Calu3 (cell line): ENCODE data around the gene DNMT3B. TPM values are rescaled to one million over a fixed set of nuclear protein-coding genes. Genes with fewer than 3 reads are reported as not detected.

Experiments
- BruUV-seq: library from RNA; stranded (reverse); fragments of 400-500 nt; replicated peaks from 2 replicates; lab custom pipeline; 2021; lab: Mats Ljungman, UMichigan
- CTCF ChIA-PET: fragments of 300-600 bp; sonication (Branson Sonifier 250); formaldehyde crosslinking; loops from one replicate; lab custom pipeline; 2022; ENCODE audit warnings: antibody characterized with exemption; lab: Charles Lee
- DNase-seq: peaks from one replicate; pipeline ENCODE4 v3.0.0; 2022
- H3K27ac Mint-ChIP-seq: one replicate; pipeline ENCODE4 v1.8.0; 2022; ENCODE audit warnings: mixed read lengths; ENCODE audit not compliant: unreplicated experiment
- H3K27me3 Mint-ChIP-seq: one replicate; pipeline ENCODE4 v1.8.0; 2022; ENCODE audit warnings: mixed read lengths; ENCODE audit not compliant: unreplicated experiment
- H3K36me3 Mint-ChIP-seq: one replicate; pipeline ENCODE4 v1.8.0; 2022; ENCODE audit warnings: mild to moderate bottlenecking, moderate library complexity, mixed read lengths; ENCODE audit not compliant: insufficient read depth, unreplicated experiment
- H3K4me1 Mint-ChIP-seq: one replicate; pipeline ENCODE4 v1.8.0; 2022; ENCODE audit warnings: mild to moderate bottlenecking, low read depth, mixed read lengths; ENCODE audit not compliant: unreplicated experiment
- H3K4me3 Mint-ChIP-seq: one replicate; pipeline ENCODE4 v1.8.0; 2022; ENCODE audit warnings: mild to moderate bottlenecking, low read depth, moderate library complexity, mixed read lengths; ENCODE audit not compliant: unreplicated experiment
- H3K9me3 Mint-ChIP-seq: one replicate; pipeline ENCODE4 v1.8.0; 2022; ENCODE audit warnings: low read depth, mixed read lengths; ENCODE audit not compliant: unreplicated experiment
- intact Hi-C: fragments of 100-400 bp; cut with micrococcal nuclease; formaldehyde crosslinking; loops from one replicate; pipeline ENCODE4 v1.10.0; 2022; ENCODE audit not compliant: unreplicated experiment
- total RNA-seq: library from RNA; stranded (reverse); gene quantifications from 2 replicates; pipeline ENCODE4 v1.2.3, GENCODE V29; 2022
- TF ChIP-seq, protein P1 (sequence below): fragments of 200-600 bp; IDR thresholded peaks from one replicate; pipeline ENCODE4 v1.8.0; 2022; ENCODE audit warnings: antibody characterized with exemption; ENCODE audit not compliant: unreplicated experiment

DNMT3B gene
- total RNA-seq, 1 experiment from 2014 or later = 10.8 TPM

DNA sequence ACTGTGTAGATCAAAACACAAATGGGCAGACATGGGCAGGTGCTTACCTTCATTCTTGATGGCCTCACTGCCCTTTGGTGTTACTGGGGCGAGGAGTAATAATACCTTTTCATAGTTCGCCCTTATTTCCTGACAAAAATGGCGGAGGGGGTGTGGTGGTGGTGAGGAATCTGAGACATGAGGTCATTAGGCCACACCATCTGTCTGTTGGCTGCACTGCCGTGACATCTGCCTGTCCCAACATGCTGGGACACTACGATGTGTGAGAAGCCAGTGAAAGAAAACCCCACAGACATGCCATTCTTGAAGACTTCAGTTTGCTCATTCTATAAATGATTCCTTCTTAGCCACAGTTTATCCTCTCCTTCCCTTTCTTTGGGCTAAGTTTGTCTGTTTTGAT is 44.2 kb downstream of the DNMT3B start:
- Mint-ChIP-seq H3K4me3 (no peak overlapping the region), H3K36me3 (no peaks in the 10 kb centered on the region), H3K27ac (no peak overlapping the region), H3K27me3 (no peaks in the 10 kb centered on the region), H3K4me1 (no peaks in the 10 kb centered on the region), H3K9me3 (no peaks in the 10 kb centered on the region)
- BruUV-seq = no TSS peak
- CTCF ChIA-PET = no interaction called here
- no peak for DNase-seq
- intact Hi-C loops = no loop called here
- TF ChIP-seq, protein P1, sequence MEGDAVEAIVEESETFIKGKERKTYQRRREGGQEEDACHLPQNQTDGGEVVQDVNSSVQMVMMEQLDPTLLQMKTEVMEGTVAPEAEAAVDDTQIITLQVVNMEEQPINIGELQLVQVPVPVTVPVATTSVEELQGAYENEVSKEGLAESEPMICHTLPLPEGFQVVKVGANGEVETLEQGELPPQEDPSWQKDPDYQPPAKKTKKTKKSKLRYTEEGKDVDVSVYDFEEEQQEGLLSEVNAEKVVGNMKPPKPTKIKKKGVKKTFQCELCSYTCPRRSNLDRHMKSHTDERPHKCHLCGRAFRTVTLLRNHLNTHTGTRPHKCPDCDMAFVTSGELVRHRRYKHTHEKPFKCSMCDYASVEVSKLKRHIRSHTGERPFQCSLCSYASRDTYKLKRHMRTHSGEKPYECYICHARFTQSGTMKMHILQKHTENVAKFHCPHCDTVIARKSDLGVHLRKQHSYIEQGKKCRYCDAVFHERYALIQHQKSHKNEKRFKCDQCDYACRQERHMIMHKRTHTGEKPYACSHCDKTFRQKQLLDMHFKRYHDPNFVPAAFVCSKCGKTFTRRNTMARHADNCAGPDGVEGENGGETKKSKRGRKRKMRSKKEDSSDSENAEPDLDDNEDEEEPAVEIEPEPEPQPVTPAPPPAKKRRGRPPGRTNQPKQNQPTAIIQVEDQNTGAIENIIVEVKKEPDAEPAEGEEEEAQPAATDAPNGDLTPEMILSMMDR = no peak

DNA sequence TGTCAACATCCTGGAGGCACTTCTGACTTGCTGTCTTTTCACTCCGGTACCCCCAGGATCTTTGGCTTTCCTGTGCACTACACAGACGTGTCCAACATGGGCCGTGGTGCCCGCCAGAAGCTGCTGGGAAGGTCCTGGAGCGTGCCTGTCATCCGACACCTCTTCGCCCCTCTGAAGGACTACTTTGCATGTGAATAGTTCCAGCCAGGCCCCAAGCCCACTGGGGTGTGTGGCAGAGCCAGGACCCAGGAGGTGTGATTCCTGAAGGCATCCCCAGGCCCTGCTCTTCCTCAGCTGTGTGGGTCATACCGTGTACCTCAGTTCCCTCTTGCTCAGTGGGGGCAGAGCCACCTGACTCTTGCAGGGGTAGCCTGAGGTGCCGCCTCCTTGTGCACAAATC is 45.5 kb downstream of the DNMT3B start:
- CTCF ChIA-PET = interaction anchor here (0.5 kb wide), 1 partner anchor 12 kb away, joined by 3 read pairs; the partner anchor contains the start of gene MAPRE1
- H3K4me1 Mint-ChIP-seq = no peaks in the 10 kb centered on the region
- H3K36me3 Mint-ChIP-seq = no peaks in the 10 kb centered on the region
- no peaks in the 10 kb centered on the region for H3K9me3 Mint-ChIP-seq
- no peak overlapping the region for H3K27ac Mint-ChIP-seq
- DNase-seq = no peak
- BruUV-seq = no TSS peak
- intact Hi-C loops = no loop called here
- TF ChIP-seq, protein P1 = no peak
- no peak overlapping the region for H3K4me3 Mint-ChIP-seq
- no peaks in the 10 kb centered on the region for H3K27me3 Mint-ChIP-seq

DNA sequence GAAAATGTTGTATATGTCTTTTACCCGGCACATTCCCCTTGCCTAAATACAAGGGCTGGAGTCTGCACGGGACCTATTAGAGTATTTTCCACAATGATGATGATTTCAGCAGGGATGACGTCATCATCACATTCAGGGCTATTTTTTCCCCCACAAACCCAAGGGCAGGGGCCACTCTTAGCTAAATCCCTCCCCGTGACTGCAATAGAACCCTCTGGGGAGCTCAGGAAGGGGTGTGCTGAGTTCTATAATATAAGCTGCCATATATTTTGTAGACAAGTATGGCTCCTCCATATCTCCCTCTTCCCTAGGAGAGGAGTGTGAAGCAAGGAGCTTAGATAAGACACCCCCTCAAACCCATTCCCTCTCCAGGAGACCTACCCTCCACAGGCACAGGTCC is 46.3 kb downstream of the DNMT3B start:
- Mint-ChIP-seq H3K4me3 (no peak overlapping the region), H3K27ac (no peak overlapping the region), H3K4me1 (no peaks in the 10 kb centered on the region), H3K27me3 (no peaks in the 10 kb centered on the region), H3K36me3 (no peaks in the 10 kb centered on the region), H3K9me3 (no peaks in the 10 kb centered on the region)
- no TSS peak for BruUV-seq
- intact Hi-C loops = no loop called here
- no peak for DNase-seq
- CTCF ChIA-PET = no interaction called here
- TF ChIP-seq, protein P1 = no peak

DNA sequence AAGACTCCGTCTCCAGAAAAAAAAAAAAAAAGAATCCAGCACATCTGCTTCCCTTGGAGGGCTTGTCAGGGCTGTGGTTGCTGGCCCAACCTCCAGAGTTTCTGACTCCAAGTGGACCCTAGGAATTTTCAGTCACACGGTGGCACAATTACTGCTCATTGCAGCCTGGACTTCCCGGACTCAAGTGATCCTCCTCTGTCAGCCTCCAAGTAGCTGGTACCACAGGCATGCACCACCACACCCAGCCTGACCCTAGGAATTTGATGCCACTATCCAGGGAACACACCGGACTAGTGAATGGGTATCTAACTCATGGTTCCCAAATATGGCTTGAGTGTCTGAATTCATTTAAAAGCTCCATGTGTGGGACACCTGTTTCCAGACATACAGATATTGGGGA is 47.7 kb downstream of the DNMT3B start:
- H3K36me3 Mint-ChIP-seq = no peaks in the 10 kb centered on the region
- H3K4me3 Mint-ChIP-seq = no peak overlapping the region
- DNase-seq = no peak
- H3K4me1 Mint-ChIP-seq = no peaks in the 10 kb centered on the region
- CTCF ChIA-PET = interaction anchor here (0.7 kb wide), 2 partner anchors 17 to 1036 kb away, joined by 3 read pairs; no protein-coding TSS in a partner anchor
- intact Hi-C loops = no loop called here
- no TSS peak for BruUV-seq
- no peaks in the 10 kb centered on the region for H3K9me3 Mint-ChIP-seq
- H3K27ac Mint-ChIP-seq = no peak overlapping the region
- no peaks in the 10 kb centered on the region for H3K27me3 Mint-ChIP-seq
- TF ChIP-seq, protein P1 = no peak
